Fibroblast of skin of right quadriceps (primary cell): ENCODE measurements around the gene XAF1.
"Not testable (repeated sequence)": the region's sequence is repeated elsewhere in the genome, so short reads cannot be mapped to it uniquely, and the experiment has no call there.

Experiments
- DNase-seq: peaks from one replicate; pipeline ENCODE4 v3.0.0-alpha.2; 2013

The XAF1 gene

GRCh38 chr17:6812295-6812694 is 56.4 kb downstream of the XAF1 start:
- no peak for DNase-seq

DNA sequence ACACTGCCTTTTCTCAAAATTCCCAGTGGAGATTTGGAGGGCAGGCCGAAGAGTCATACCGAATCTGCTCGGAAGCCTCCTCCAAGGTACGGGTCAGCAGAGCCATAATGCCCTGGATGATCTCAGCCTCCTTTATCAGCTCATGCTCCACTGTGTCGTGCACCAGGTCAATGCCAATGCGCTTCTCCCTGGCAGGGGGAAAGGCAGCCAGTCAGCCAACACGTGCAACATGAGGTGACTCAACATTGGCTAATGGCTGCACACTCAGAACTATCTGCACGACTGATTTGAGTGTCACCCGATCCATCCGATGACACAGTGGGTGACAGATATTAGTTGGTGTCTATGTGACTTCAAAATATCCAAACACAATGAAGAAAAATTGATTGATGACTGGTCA is 59.9 kb downstream of the XAF1 start:
- DNase-seq: no peak

GRCh38 chr17:6816368-6816767 is 60.5 kb downstream of the XAF1 start:
- DNase-seq: not testable (repeated sequence)

- no peak for DNase-seq
These were observed 63.1 kb downstream of the XAF1 start for GRCh38 chr17:6818938-6819337.

DNA sequence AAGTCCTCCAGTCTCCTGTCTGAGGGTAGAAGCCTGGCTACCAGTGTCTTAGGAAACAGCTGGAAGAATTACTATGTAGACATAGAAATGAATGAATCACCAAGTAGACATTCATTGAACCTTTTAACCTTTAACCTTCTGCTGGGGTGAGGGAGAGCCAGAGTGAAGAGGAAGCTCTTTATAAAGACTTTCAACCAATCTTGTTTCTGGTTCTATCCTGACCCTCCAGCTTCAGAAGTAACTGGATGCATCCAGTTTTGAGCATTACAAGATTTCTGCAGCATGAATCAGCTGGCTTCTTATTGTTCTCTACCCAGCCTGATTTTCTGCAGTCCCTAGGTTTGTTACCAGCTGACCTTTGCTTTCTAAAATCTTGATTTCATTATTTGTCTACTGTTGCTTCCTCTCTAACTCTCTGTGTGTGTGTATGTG is 67.2 kb downstream of the XAF1 start:
- peak; percentile 20 for DNase-seq
